Esophagus squamous epithelium (tissue), 5 donors: Measurements from ENCODE around the gene SHCBP1L. TPM values are rescaled to one million over a fixed set of nuclear protein-coding genes. Genes with fewer than 3 reads are reported as not detected.

Experiments used
- DNase-seq: peaks from one replicate; lab custom pipeline; 2025; lab: John Stamatoyannopoulos, UW
- H3K27ac ChIP-seq, 4 donors: fragments of 200-600 bp; sonication (generic); one replicate each; pipeline ENCODE4 v1.5.1; 2016 to 2019; ENCODE audit warnings: mild to moderate bottlenecking in 1 of 4
- H3K27me3 ChIP-seq, 4 donors: fragments of 200-600 bp; sonication (generic); 1 replicate in 3 of 4; 2 replicates in 1 of 4; pipeline versions ENCODE4 v1.5.1 to v1.6.0; 2017 to 2021; ENCODE audit warnings: antibody characterized with exemption in 1 of 4
- H3K36me3 ChIP-seq, 3 donors: fragments of 200-600 bp; sonication (generic); one replicate each; pipeline ENCODE4 v1.5.1; 2016 to 2019
- H3K4me1 ChIP-seq, 3 donors: fragments of 200-600 bp; sonication (generic); one replicate each; pipeline ENCODE4 v1.5.1; 2017 to 2019
- H3K4me3 ChIP-seq, 4 donors: fragments of 200-600 bp; sonication (generic); 1 replicate in 3 of 4; 2 replicates in 1 of 4; pipeline ENCODE4 v1.5.1; 2016 to 2019; ENCODE audit warnings: mild to moderate bottlenecking in 2 of 4, moderate library complexity in 1 of 4
- H3K9me3 ChIP-seq, 3 donors: fragments of 200-600 bp; sonication (generic); one replicate each; pipeline ENCODE4 v1.5.1; 2016 to 2019
- POLR2A ChIP-seq, 4 donors: fragments of 450-650 bp; IDR thresholded peaks; one replicate each; pipeline ENCODE4 v1.6.1; 2017; ENCODE audit warnings: antibody characterized with exemption in 4 of 4, mild to moderate bottlenecking in 4 of 4, moderate library complexity in 3 of 4
- WGBS, 2 donors: methylation state at CpG; one replicate each; pipeline ENCODE4 v1.1.5; 2018; 5-methylcytosine and 5-hydroxymethylcytosine counted together
- intact Hi-C: fragments of 100-400 bp; cut with DNase I; formaldehyde crosslinking; loops from one replicate; pipeline ENCODE4 v1.15.0; 2022
- total RNA-seq, 4 donors: library from RNA; depleted of rRNA; stranded (reverse); fragments of >200 nt; gene quantifications; one replicate each; pipeline ENCODE4 v1.1.0, GENCODE V29; 2016
- TF ChIP-seq, protein P1 (sequence below), 6 experiments: fragments of 450-650 bp in 4 of 6; fragments of 200-600 bp in 2 of 6; sonication (generic) in 2 of 6; IDR thresholded peaks; one replicate each; pipeline ENCODE4 v1.5.1; 2016 to 2019; ENCODE audit warnings: antibody characterized with exemption in 6 of 6, mild to moderate bottlenecking in 4 of 6, moderate library complexity in 4 of 6
- donor health status: DM: yes; HTN: yes; CAD: no.

Gene SHCBP1L
- total RNA-seq, 4 donors from 2014 or later: 0.40 TPM; not detected in 3

DNA sequence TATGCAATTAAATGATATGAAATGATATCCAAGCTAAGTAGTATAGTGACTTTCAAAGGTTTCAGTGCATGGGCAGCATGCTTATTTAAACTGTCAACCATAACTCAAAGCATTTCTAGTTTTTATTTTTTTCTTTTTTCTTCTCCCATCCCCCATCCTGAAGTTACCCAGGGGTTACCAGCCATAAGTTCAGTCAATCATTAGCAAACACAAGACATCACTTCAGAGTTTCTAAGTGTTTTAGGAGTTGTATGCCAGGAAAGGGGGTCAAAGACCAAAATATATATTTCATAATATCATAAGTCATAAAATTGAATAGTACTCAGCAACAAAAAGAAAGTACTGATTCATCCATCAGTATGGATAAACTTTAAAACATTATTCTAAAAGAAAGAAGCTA lies 85.1 kb downstream of the SHCBP1L start:
- no peak overlapping the region for H3K27ac ChIP-seq
- H3K36me3 ChIP-seq: peaks cover 14 to 100% (median 31%) of the 10 kb centered on the region in 3 donors
- intact Hi-C loops: no loop called here
- H3K4me1 ChIP-seq: no peaks in the 10 kb centered on the region
- no peak overlapping the region for H3K4me3 ChIP-seq
- no peak for DNase-seq
- H3K27me3 ChIP-seq: no peaks in the 10 kb centered on the region
- TF ChIP-seq, protein P1, sequence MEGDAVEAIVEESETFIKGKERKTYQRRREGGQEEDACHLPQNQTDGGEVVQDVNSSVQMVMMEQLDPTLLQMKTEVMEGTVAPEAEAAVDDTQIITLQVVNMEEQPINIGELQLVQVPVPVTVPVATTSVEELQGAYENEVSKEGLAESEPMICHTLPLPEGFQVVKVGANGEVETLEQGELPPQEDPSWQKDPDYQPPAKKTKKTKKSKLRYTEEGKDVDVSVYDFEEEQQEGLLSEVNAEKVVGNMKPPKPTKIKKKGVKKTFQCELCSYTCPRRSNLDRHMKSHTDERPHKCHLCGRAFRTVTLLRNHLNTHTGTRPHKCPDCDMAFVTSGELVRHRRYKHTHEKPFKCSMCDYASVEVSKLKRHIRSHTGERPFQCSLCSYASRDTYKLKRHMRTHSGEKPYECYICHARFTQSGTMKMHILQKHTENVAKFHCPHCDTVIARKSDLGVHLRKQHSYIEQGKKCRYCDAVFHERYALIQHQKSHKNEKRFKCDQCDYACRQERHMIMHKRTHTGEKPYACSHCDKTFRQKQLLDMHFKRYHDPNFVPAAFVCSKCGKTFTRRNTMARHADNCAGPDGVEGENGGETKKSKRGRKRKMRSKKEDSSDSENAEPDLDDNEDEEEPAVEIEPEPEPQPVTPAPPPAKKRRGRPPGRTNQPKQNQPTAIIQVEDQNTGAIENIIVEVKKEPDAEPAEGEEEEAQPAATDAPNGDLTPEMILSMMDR (IDR thresholded peaks at IDR 0.05): no peak
- TF ChIP-seq POLR2A (IDR thresholded peaks at IDR 0.05): no peak
- no peaks in the 10 kb centered on the region for H3K9me3 ChIP-seq

DNA sequence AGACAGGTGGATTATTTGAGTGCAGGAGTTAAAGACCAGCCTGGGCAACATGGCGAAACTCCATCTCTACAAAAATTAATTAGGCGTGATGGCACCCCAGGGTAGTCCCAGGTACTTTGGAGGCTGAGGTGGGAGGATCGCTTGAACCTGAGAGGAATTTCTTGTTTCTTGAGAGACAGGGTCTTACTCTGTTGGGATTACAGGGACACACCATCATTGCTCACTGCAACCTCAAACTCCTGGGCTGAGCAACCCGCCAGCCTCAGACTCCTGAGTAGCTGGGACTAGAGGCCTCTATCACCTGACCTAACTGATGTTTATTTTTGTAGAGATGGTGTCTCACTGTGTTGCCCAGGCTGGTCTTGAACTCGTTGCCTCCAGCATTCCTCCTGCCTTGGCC lies 89.0 kb downstream of the SHCBP1L start:
- Histone ChIP-seq H3K27ac (no peak overlapping the region), H3K4me1 (no peaks in the 10 kb centered on the region), H3K36me3 (peaks cover 23 to 100% (median 59%) of the 10 kb centered on the region in 3 donors), H3K4me3 (no peak overlapping the region), H3K27me3 (no peaks in the 10 kb centered on the region), H3K9me3 (no peaks in the 10 kb centered on the region)
- intact Hi-C loops: no loop called here
- TF ChIP-seq, protein P1 (IDR thresholded peaks at IDR 0.05): no peak
- no peak for TF ChIP-seq POLR2A (IDR thresholded peaks at IDR 0.05)
- DNase-seq: no peak
- WGBS, 2 donors: 92 to 100% methylated on average over 4 of the region's 5 CpGs

DNA sequence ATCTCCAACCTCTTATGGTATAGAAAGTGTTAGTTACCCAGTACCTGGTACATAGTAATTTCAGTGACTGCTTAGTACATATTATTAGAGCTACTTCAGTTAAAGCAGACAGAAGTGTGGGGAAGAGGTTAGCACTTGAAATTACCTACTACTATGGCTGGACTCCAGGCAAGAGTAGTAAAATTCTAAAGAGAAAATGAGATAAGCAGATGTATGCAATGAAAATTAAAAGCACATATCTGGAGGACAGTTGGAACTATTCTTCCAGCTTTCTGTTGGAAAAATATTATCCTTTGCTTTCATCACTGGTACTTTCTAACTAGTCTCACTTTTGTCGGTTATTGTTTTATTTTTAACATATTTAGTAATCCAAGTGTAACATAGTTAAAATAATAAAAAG lies 90.1 kb downstream of the SHCBP1L start:
- WGBS, 2 donors: 84 to 86% methylated on average over 1 of the region's 1 CpG
- Histone ChIP-seq H3K4me1 (no peaks in the 10 kb centered on the region), H3K36me3 (peaks cover 29 to 100% (median 60%) of the 10 kb centered on the region in 3 donors), H3K27ac (no peak overlapping the region), H3K27me3 (no peaks in the 10 kb centered on the region), H3K9me3 (no peaks in the 10 kb centered on the region), H3K4me3 (no peak overlapping the region)
- DNase-seq: no peak
- TF ChIP-seq POLR2A (IDR thresholded peaks at IDR 0.05): no peak
- TF ChIP-seq, protein P1 (IDR thresholded peaks at IDR 0.05): no peak
- intact Hi-C loops: no loop called here

DNA sequence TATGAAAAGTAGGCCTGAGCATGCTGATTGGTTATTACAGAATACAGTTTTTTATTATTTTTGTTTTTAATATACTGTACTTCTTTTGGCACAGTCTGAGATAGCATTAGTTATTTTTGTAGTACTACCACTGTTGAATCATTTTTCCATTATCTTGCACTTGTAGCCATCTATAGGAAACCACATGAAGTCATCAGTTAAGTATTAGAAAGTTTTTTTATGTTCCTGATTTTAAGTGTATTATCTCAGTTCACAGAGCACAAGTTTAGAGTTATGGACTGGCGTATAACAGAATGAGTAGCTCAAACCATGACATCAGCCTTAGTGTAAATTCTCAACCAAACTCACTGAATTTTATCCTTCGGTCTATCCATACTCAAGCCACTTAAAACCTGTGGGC lies 91.0 kb downstream of the SHCBP1L start:
- DNase-seq: no peak
- intact Hi-C loops: no loop called here
- 91 to 95% methylated on average over 2 of the region's 2 CpGs for WGBS, 2 donors
- no peak overlapping the region for H3K4me3 ChIP-seq
- no peaks in the 10 kb centered on the region for H3K9me3 ChIP-seq
- no peaks in the 10 kb centered on the region for H3K4me1 ChIP-seq
- TF ChIP-seq POLR2A (IDR thresholded peaks at IDR 0.05): no peak
- TF ChIP-seq, protein P1 (IDR thresholded peaks at IDR 0.05): no peak
- no peak overlapping the region for H3K27ac ChIP-seq
- H3K27me3 ChIP-seq: no peaks in the 10 kb centered on the region
- peaks cover 33 to 100% (median 62%) of the 10 kb centered on the region in 3 donors for H3K36me3 ChIP-seq

DNA sequence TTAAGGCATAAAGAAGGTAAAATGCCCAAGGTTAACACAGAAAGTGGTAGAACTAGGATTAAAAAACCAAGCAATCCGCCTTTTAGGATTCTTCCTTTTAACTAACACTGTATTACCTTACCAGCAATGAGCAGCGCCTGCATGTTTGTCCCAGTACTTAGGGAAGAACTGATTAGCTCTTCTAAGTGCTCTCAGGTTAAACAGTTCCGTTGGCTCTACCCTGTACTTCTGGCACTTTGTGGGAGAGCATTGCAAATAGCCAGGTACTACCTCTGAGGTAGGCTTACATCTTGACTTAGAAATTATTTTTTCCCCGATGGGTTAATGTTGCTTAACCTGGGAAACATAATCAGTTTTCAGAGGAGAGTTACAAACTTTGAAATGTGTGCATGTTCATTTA lies 92.3 kb downstream of the SHCBP1L start:
- Histone ChIP-seq H3K27ac (no peak overlapping the region), H3K4me3 (no peak overlapping the region), H3K4me1 (peaks cover 0 to 4% (median 0%) of the 10 kb centered on the region in 3 donors), H3K9me3 (no peaks in the 10 kb centered on the region), H3K36me3 (peaks cover 39 to 100% (median 70%) of the 10 kb centered on the region in 3 donors), H3K27me3 (no peaks in the 10 kb centered on the region)
- no peak for DNase-seq
- TF ChIP-seq, protein P1 (IDR thresholded peaks at IDR 0.05): no peak
- no peak for TF ChIP-seq POLR2A (IDR thresholded peaks at IDR 0.05)
- WGBS, 2 donors: 91 to 92% methylated on average over 4 of the region's 4 CpGs
- intact Hi-C loops: no loop called here
